SK-N-MC (cell line): ENCODE measurements around the gene CLEC10A.

ENCODE experiments used
- EZH2 ChIP-seq: fragments of 200-600 bp; sonication (generic); IDR thresholded peaks from one replicate; pipeline ENCODE4 v1.6.1; 2017; ENCODE audit warnings: antibody characterized with exemption
- POLR2AphosphoS5 ChIP-seq: IDR thresholded peaks from 2 replicates; pipeline ENCODE4 v1.6.1; 2012; ENCODE audit warnings: mild to moderate bottlenecking, low read depth, low read length, borderline replicate concordance

- TF ChIP-seq POLR2AphosphoS5 (no peak), EZH2 (no peak)
These were observed 4.0 kb upstream of the CLEC10A start for GRCh38 chr17:7084088-7084487.
